PFSK-1 (cell line): ENCODE measurements around the gene THEMIS.

ENCODE experiments used
- FOXP2 ChIP-seq: optimal IDR thresholded peaks from 2 replicates; pipeline ENCODE3; 2011; ENCODE audit warnings: borderline replicate concordance, control low read depth, inconsistent platforms; ENCODE audit not compliant: insufficient read depth; ENCODE audit errors: extremely low read length, extremely low read depth
- POLR2AphosphoS5 ChIP-seq: IDR thresholded peaks from 2 replicates; pipeline ENCODE4 v1.6.1; 2012; ENCODE audit warnings: low read depth, mild to moderate bottlenecking, control low read depth, low read length, moderate library complexity
- SIN3A ChIP-seq: IDR thresholded peaks from 2 replicates; pipeline ENCODE4 v1.6.1; 2012; ENCODE audit warnings: mild to moderate bottlenecking, low read length, moderate library complexity, borderline replicate concordance; ENCODE audit not compliant: insufficient read depth
- TAF1 ChIP-seq: IDR thresholded peaks from 2 replicates; pipeline ENCODE4 v1.6.1; 2012; ENCODE audit warnings: low read length, control low read depth, borderline replicate concordance; ENCODE audit not compliant: insufficient read depth
- TF ChIP-seq, protein P1 (sequence below), 2 experiments: IDR thresholded peaks; 2 replicates each; pipeline versions ENCODE4 v1.6.1 to v1.8.0; 2011 to 2012; ENCODE audit warnings: low read depth in 2 of 2, low read length in 2 of 2, control low read depth in 1 of 2, inconsistent platforms in 1 of 2, mild to moderate bottlenecking in 1 of 2, moderate library complexity in 1 of 2; ENCODE audit not compliant: insufficient read depth in 1 of 2

THEMIS gene

DNA sequence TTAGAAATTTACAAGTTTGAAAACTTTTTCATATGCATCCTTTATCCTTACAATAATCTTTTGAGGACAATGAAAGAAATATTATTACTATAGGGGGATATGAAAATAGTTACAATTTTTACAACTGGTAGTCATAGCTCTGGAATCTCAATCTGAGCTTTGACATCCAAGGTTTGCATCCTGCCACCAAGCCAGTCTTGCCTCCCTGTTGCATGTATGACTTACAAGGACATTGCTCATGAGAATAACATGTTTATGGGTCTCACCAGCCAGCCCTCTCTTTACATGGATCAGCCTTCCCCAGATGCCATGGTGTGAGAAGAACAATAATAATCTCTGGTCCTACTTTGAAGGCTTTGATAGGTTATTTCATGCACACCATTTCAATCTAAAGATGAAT, 67.5 kb downstream of the THEMIS start:
- TF ChIP-seq, protein P1, sequence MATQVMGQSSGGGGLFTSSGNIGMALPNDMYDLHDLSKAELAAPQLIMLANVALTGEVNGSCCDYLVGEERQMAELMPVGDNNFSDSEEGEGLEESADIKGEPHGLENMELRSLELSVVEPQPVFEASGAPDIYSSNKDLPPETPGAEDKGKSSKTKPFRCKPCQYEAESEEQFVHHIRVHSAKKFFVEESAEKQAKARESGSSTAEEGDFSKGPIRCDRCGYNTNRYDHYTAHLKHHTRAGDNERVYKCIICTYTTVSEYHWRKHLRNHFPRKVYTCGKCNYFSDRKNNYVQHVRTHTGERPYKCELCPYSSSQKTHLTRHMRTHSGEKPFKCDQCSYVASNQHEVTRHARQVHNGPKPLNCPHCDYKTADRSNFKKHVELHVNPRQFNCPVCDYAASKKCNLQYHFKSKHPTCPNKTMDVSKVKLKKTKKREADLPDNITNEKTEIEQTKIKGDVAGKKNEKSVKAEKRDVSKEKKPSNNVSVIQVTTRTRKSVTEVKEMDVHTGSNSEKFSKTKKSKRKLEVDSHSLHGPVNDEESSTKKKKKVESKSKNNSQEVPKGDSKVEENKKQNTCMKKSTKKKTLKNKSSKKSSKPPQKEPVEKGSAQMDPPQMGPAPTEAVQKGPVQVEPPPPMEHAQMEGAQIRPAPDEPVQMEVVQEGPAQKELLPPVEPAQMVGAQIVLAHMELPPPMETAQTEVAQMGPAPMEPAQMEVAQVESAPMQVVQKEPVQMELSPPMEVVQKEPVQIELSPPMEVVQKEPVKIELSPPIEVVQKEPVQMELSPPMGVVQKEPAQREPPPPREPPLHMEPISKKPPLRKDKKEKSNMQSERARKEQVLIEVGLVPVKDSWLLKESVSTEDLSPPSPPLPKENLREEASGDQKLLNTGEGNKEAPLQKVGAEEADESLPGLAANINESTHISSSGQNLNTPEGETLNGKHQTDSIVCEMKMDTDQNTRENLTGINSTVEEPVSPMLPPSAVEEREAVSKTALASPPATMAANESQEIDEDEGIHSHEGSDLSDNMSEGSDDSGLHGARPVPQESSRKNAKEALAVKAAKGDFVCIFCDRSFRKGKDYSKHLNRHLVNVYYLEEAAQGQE (IDR thresholded peaks at IDR 0.05; ENCODE audit: insufficient read depth in 1 of 2, low read depth in 2 of 2, low read length in 2 of 2): no peak
- TF ChIP-seq POLR2AphosphoS5 (no peak), FOXP2 (no peak), SIN3A (no peak), TAF1 (no peak)

DNA sequence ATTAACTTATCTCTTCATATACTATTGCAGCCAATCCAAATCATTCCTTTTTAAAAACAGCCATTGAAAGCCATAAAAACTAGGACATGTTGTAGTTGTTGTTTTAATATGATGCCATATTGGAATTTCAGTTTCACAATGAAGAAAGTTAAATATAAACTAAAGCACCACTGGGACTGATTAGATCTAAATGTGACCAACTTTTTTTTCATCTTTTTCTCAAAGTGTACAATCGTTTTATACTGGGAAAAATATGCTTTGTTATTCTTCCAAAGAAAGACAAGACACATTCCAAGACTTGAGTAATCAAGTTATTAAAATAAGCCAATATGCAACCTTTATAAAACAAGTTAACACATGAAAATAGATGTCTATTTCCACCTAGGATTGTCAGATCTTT, 68.5 kb downstream of the THEMIS start:
- TF ChIP-seq, protein P1 (IDR thresholded peaks at IDR 0.05; ENCODE audit: insufficient read depth in 1 of 2, low read depth in 2 of 2, low read length in 2 of 2): no peak
- TF ChIP-seq POLR2AphosphoS5 (no peak), TAF1 (no peak), SIN3A (no peak), FOXP2 (no peak)

DNA sequence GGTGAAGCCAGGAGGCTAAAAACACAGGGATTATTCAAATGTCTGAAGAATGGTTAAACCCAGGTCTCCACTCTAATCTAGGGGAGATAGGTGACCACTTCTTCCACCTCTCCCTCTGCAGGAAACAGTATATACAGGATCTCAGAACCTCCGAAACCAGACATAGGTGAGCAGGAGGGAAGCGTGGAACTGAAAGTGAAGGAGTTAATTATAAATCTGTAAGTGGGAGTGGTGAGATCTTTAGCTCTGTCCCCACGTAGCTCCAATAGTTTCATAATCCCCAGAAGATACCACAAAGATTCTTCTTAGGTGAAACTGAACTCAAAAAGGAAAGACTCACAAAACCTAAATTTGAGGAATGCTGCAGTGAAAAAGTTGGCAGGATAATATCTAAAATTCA, 76.8 kb downstream of the THEMIS start:
- TF ChIP-seq TAF1 (no peak), SIN3A (no peak), POLR2AphosphoS5 (no peak), FOXP2 (no peak)
- TF ChIP-seq, protein P1 (IDR thresholded peaks at IDR 0.05; ENCODE audit: insufficient read depth in 1 of 2, low read depth in 2 of 2, low read length in 2 of 2): no peak

DNA sequence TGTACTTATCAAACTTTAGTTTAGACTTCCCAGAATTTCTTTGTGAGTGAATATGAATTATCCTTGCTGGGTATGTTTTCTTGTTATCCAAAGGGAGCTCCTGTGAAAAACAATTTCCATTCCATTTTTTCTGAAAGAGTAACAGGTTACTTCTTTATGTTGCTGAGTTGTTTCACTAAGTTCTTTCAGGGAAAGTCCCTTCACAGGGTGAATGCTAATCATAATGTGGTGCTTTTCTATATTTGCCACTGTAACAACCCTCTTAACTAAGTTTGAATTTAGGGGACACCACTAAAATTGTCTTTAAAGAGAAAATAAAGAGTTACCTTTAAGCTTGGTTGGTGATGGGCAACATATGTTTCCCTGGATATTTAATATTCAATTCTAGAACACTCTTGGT, 79.4 kb downstream of the THEMIS start:
- TF ChIP-seq SIN3A (no peak), POLR2AphosphoS5 (no peak)
- TF ChIP-seq, protein P1 (IDR thresholded peaks at IDR 0.05; ENCODE audit: insufficient read depth in 1 of 2, low read depth in 2 of 2, low read length in 2 of 2): no peak

DNA sequence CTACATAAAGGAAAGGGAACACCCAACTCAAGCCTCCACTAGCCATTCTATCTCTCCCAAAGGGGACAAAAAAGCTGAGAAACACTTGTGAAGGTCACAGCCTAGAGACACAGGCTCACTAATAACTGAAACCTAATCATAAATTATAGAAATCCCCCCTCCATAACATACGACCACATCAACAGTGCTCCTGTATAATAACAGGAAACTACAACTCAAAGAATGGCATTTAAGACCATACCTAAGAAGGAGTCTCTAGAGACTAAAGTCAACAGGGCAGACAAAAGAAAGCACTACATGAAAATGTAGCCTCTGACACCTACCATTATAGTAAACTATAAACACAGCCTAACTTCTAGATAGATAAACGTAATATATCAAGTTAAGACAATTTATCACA, 82.7 kb downstream of the THEMIS start:
- TF ChIP-seq SIN3A (no peak), FOXP2 (no peak), POLR2AphosphoS5 (no peak)
- TF ChIP-seq, protein P1 (IDR thresholded peaks at IDR 0.05; ENCODE audit: insufficient read depth in 1 of 2, low read depth in 2 of 2, low read length in 2 of 2): no peak
